GM12801 (cell line): ENCODE measurements around the gene GAREM1.

Experiments used
- TF ChIP-seq, protein P1 (sequence below): IDR thresholded peaks from one replicate; pipeline ENCODE4 v1.5.1; 2011; ENCODE audit warnings: control low read depth; ENCODE audit not compliant: insufficient read length; ENCODE audit errors: extremely low read depth

GAREM1 gene

GRCh38 chr18:32277549-32277948 lies 193.1 kb downstream of the GAREM1 start:
- TF ChIP-seq, protein P1, sequence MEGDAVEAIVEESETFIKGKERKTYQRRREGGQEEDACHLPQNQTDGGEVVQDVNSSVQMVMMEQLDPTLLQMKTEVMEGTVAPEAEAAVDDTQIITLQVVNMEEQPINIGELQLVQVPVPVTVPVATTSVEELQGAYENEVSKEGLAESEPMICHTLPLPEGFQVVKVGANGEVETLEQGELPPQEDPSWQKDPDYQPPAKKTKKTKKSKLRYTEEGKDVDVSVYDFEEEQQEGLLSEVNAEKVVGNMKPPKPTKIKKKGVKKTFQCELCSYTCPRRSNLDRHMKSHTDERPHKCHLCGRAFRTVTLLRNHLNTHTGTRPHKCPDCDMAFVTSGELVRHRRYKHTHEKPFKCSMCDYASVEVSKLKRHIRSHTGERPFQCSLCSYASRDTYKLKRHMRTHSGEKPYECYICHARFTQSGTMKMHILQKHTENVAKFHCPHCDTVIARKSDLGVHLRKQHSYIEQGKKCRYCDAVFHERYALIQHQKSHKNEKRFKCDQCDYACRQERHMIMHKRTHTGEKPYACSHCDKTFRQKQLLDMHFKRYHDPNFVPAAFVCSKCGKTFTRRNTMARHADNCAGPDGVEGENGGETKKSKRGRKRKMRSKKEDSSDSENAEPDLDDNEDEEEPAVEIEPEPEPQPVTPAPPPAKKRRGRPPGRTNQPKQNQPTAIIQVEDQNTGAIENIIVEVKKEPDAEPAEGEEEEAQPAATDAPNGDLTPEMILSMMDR = no peak

DNA sequence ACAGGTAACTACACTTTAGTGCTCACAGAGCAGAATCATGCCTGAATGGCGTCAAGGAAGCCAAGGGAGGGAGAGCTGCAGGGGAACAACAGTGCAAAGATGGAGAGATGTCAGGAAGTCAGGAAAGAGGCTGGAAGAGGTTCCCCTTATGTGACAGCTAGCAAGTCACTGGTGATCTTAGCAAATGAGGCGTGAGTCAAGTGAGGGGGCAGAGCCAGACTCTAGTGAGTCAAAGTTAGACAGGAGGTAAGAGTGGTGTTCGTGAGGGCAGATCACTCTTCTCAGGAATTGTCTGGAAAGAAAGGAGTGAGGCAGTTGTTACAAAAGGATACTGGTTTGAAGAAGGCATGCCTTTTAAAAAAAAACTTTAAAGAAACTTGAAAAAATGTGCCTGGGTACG lies 193.8 kb downstream of the GAREM1 start:
- TF ChIP-seq, protein P1 = no peak

DNA sequence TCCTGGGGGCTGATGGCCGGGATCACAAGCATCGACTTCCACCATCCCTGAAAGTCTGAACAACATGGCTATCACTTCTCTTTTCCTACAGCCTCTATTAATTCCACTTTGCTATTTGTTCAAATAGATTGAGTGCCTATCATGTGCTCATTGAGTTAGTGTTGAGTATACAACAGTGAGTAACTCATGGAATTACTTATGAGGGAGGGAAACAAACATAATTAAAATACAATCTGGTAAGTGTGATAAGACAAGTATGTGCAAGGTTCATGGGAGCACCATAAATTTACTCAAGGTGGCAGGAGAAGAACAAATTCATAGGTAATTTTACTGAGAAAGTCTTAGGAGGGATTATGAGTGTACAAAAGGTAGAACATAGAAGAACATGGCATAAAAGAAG lies 194.4 kb downstream of the GAREM1 start:
- TF ChIP-seq, protein P1 = no peak

DNA sequence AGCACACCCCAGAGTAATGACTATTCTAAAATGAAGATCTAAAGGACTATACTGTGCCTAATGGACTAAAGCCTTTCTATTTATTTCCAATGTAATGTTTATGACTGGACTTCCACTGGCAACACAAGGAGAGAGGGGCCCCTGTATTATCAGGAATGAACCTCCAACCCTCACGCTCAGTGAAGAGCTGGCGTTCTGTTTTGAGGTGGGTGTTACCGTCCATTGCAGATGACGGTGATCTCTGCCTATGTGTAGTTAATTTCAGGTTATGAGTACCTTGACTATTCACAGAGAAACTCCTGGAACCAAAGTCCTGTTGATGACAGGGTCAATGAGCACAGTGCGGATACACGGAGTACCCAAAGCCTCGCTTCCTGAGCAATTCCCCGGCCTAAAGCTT lies 195.5 kb downstream of the GAREM1 start:
- TF ChIP-seq, protein P1 = no peak

DNA sequence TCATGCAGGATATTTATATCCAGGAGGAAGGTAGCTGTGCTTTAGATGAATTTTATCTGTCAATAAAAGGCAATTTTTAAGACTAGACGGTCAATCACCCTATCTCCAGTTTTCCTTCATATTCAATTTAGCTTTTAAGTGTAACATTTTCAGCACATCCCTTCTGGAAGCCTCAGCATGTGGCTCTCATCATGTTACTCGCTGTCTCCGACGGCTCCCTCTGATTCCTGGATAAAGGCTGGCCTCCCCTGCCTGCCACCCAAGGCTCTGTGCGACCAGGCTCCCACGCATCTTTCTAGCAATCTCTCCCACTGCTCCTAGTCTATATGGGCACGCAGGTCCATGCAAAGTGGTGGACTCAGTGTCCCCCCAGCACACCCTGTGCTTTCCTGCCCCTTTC lies 196.4 kb downstream of the GAREM1 start:
- TF ChIP-seq, protein P1 = no peak

DNA sequence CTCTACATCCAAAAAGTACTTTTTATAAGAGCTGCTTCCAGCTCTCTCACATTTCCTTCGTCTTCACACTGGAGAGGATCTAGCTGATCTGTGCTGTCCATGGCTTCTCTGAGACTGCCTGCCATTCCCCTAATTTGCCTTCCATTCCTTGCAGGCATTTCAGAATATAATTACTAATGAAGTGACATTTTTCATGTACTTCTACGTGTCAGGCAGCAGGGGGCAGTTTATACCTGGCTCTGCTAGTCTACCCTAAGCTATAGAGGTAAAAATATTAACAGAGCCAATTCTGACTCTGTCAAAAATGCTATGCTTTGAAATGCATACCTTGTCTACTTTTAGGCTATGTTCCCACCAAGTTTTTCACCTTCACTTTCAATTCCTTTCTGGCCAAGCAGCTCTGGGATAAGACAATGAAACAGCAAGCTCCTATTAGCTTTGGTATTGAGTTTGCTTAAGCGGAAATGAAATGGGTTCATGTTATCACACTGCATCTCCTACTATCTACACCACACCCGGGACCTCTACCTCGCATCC lies 198.9 kb downstream of the GAREM1 start:
- TF ChIP-seq, protein P1 = no peak

DNA sequence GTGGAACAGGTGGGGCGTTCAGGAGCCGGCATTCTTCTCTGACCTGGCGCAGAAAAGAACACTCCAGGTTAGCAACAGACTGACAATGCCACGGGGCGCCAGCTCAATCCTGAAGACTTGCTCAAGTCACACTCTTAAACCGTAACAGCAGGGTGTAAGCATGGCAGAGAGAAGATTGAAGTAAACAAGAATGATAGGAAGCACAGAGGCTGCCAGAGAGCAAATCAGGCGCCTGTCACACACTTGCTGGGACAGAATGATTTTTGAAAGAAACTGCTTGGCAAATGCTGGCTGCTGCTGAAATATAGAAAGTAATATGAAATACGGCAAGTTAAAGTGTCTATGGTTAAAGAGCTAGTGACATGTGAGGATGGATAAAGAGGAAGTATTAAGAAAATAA lies 200.3 kb downstream of the GAREM1 start:
- TF ChIP-seq, protein P1 = no peak
